GM21360 (cell line): ENCODE data around the gene SLC22A23.

Experiments
- ATAC-seq: cut with Tn5 transposase; IDR thresholded peaks from one replicate; pipeline ENCODE4 v1.9.1; 2021; ENCODE audit warnings: mild to moderate bottlenecking, moderate library complexity; ENCODE audit not compliant: unreplicated experiment

The SLC22A23 gene

GRCh38 chr6:3339811-3340210 is 117.0 kb downstream of the SLC22A23 start:
- ATAC-seq = no peak

- no peak for ATAC-seq
These were observed 119.1 kb downstream of the SLC22A23 start for GRCh38 chr6:3337521-3338350.

GRCh38 chr6:3336859-3337515 is 119.9 kb downstream of the SLC22A23 start:
- ATAC-seq = no peak

GRCh38 chr6:3336066-3336786 is 120.6 kb downstream of the SLC22A23 start:
- no peak for ATAC-seq

- ATAC-seq = no peak
These were observed 121.7 kb downstream of the SLC22A23 start for GRCh38 chr6:3335169-3335568.

GRCh38 chr6:3334555-3334954 is 122.3 kb downstream of the SLC22A23 start:
- ATAC-seq = no peak

- peak; percentile 70 for ATAC-seq
These were observed 123.6 kb downstream of the SLC22A23 start for GRCh38 chr6:3333263-3333662.

GRCh38 chr6:3331971-3332370 is 124.9 kb downstream of the SLC22A23 start:
- no peak for ATAC-seq

- ATAC-seq = no peak
These were observed 125.4 kb downstream of the SLC22A23 start for GRCh38 chr6:3331494-3331893.

- ATAC-seq = no peak
These were observed 126.7 kb downstream of the SLC22A23 start for GRCh38 chr6:3330199-3330598.

- no peak for ATAC-seq
These were observed 127.3 kb downstream of the SLC22A23 start for GRCh38 chr6:3329393-3330051.

GRCh38 chr6:3328796-3329195 is 128.1 kb downstream of the SLC22A23 start:
- no peak for ATAC-seq

GRCh38 chr6:3328145-3328544 is 128.7 kb downstream of the SLC22A23 start:
- ATAC-seq = no peak

GRCh38 chr6:3327403-3327802 is 129.4 kb downstream of the SLC22A23 start:
- no peak for ATAC-seq

- ATAC-seq = no peak
These were observed 129.9 kb downstream of the SLC22A23 start for GRCh38 chr6:3326981-3327380.

GRCh38 chr6:3326184-3326971 is 130.5 kb downstream of the SLC22A23 start:
- ATAC-seq = no peak

GRCh38 chr6:3325210-3325609 is 131.6 kb downstream of the SLC22A23 start:
- no peak for ATAC-seq

GRCh38 chr6:3324262-3324942 is 132.4 kb downstream of the SLC22A23 start:
- no peak for ATAC-seq

- no peak for ATAC-seq
These were observed 133.1 kb downstream of the SLC22A23 start for GRCh38 chr6:3323696-3324261.
